SIG-M5 (cell line): Measurements from ENCODE around the gene ATG9A.

Source experiments
- DNase-seq: peaks from one replicate; lab custom pipeline; 2025; lab: John Stamatoyannopoulos, UW

Gene ATG9A

GRCh38 chr2:219175928-219176817, 53.3 kb downstream of the ATG9A start:
- no peak for DNase-seq

GRCh38 chr2:219175486-219175885, 54.0 kb downstream of the ATG9A start:
- DNase-seq: no peak

- no peak for DNase-seq
These were observed 54.6 kb downstream of the ATG9A start for GRCh38 chr2:219174801-219175200.

GRCh38 chr2:219174146-219174545, 55.3 kb downstream of the ATG9A start:
- no peak for DNase-seq

- no peak for DNase-seq
These were observed 56.3 kb downstream of the ATG9A start for GRCh38 chr2:219173176-219173575.

- DNase-seq: no peak
These were observed 56.9 kb downstream of the ATG9A start for GRCh38 chr2:219172231-219173154.

- no peak for DNase-seq
These were observed 58.2 kb downstream of the ATG9A start for GRCh38 chr2:219171231-219171651.

- DNase-seq: no peak
These were observed 59.3 kb downstream of the ATG9A start, which contains the start of gene SLC23A3 for GRCh38 chr2:219169930-219170654. SLC23A3 (minus strand) TSS chr2:219170029; CDS start chr2:219169984, 45 bp downstream.
